CD14-positive monocyte (primary cell): ENCODE data around the gene GPRC5A. TPM values are rescaled to one million over a fixed set of nuclear protein-coding genes. Genes with fewer than 3 reads are reported as not detected.

Source experiments
- DNase-seq, 3 donors: peaks; one replicate each; pipeline ENCODE4 v3.0.0-alpha.2; 2011 to 2022
- H2AFZ ChIP-seq: 2 replicates; pipeline ENCODE4 v1.6.0; 2012; ENCODE audit warnings: mild to moderate bottlenecking, low read depth, low read length, inconsistent platforms; ENCODE audit not compliant: insufficient read depth, poor library complexity, severe bottlenecking
- H3K27ac ChIP-seq, 2 donors: 1 replicate in 1 of 2; 2 replicates in 1 of 2; pipeline ENCODE4 v1.5.1; 2012 to 2013; ENCODE audit warnings: low read length in 2 of 2, control low read depth in 1 of 2, inconsistent platforms in 1 of 2, low read depth in 1 of 2, mild to moderate bottlenecking in 1 of 2
- H3K27me3 ChIP-seq, 2 donors: one replicate each; pipeline versions ENCODE4 v1.6.0 to v1.6.1; 2011 to 2013; ENCODE audit warnings: low read length in 2 of 2; ENCODE audit not compliant: control insufficient read depth in 2 of 2, insufficient read depth in 2 of 2
- H3K36me3 ChIP-seq, 2 donors: replicated peaks in 1 of 2; 1 replicate in 1 of 2; 2 replicates in 1 of 2; pipeline versions ENCODE4 v1.5.1 to v1.6.1; 2012 to 2013; ENCODE audit warnings: low read length in 2 of 2, control low read depth in 1 of 2, inconsistent platforms in 1 of 2, mild to moderate bottlenecking in 1 of 2; ENCODE audit not compliant: insufficient read depth in 2 of 2, control insufficient read depth in 1 of 2
- H3K4me1 ChIP-seq, 2 donors: 1 replicate in 1 of 2; 2 replicates in 1 of 2; pipeline versions ENCODE4 v1.5.1 to v1.6.1; 2012 to 2013; ENCODE audit warnings: low read length in 2 of 2, control low read depth in 1 of 2, inconsistent platforms in 1 of 2, mild to moderate bottlenecking in 1 of 2, moderate library complexity in 1 of 2; ENCODE audit not compliant: insufficient read depth in 2 of 2, control insufficient read depth in 1 of 2
- H3K4me2 ChIP-seq: replicated peaks from 2 replicates; pipeline ENCODE3; 2012; ENCODE audit warnings: low read length, moderate library complexity, mild to moderate bottlenecking; ENCODE audit not compliant: poor library complexity, severe bottlenecking; ENCODE audit errors: extremely low read depth
- H3K4me3 ChIP-seq, 3 experiments: fragments of 200-600 bp in 1 of 3; sonication (generic) in 1 of 3; replicated peaks in 1 of 3; 1 replicate in 2 of 3; 2 replicates in 1 of 3; pipeline ENCODE4 v1.5.1; 2011 to 2013; ENCODE audit warnings: low read length in 3 of 3, mild to moderate bottlenecking in 3 of 3, control low read depth in 2 of 3, low read depth in 2 of 3, inconsistent platforms in 1 of 3, moderate library complexity in 1 of 3
- H3K79me2 ChIP-seq: 2 replicates; pipeline ENCODE4 v1.6.0; 2012; ENCODE audit warnings: mild to moderate bottlenecking, control low read depth, inconsistent platforms, low read length, moderate library complexity; ENCODE audit not compliant: insufficient read depth
- H3K9ac ChIP-seq: 2 replicates; pipeline ENCODE4 v1.6.0; 2017; ENCODE audit warnings: low read length, mild to moderate bottlenecking; ENCODE audit not compliant: insufficient read depth, poor library complexity, severe bottlenecking
- H3K9me3 ChIP-seq, 2 donors: replicated peaks in 1 of 2; 1 replicate in 1 of 2; 2 replicates in 1 of 2; pipeline versions ENCODE4 v1.5.1 to v1.6.1; 2012 to 2013; ENCODE audit warnings: low read length in 2 of 2, control low read depth in 1 of 2; ENCODE audit not compliant: control insufficient read depth in 1 of 2, insufficient read depth in 1 of 2
- H4K20me1 ChIP-seq: 2 replicates; pipeline ENCODE4 v1.6.0; 2012; ENCODE audit warnings: mild to moderate bottlenecking, low read length, control low read depth, moderate library complexity; ENCODE audit not compliant: insufficient read depth
- H3K27ac Mint-ChIP-seq, 7 donors: one replicate each; pipeline ENCODE4 v1.8.0; 2020; ENCODE audit warnings: mild to moderate bottlenecking in 7 of 7, mixed read lengths in 7 of 7, moderate library complexity in 6 of 7, inconsistent platforms in 2 of 7
- H3K27me3 Mint-ChIP-seq, 3 donors: one replicate each; pipeline ENCODE4 v1.8.0; 2021 to 2022; ENCODE audit warnings: low read depth in 3 of 3, mild to moderate bottlenecking in 3 of 3, mixed read lengths in 3 of 3, moderate library complexity in 3 of 3, inconsistent platforms in 1 of 3
- H3K36me3 Mint-ChIP-seq, 2 donors: one replicate each; pipeline ENCODE4 v1.8.0; 2020; ENCODE audit warnings: mixed read lengths in 2 of 2, inconsistent platforms in 1 of 2, mild to moderate bottlenecking in 1 of 2
- H3K4me1 Mint-ChIP-seq: one replicate; pipeline ENCODE4 v1.8.0; 2020; ENCODE audit warnings: mild to moderate bottlenecking, mixed read lengths
- H3K4me3 Mint-ChIP-seq, 2 donors: one replicate each; pipeline ENCODE4 v1.8.0; 2020; ENCODE audit warnings: mild to moderate bottlenecking in 2 of 2, mixed read lengths in 2 of 2, moderate library complexity in 1 of 2
- H3K9me3 Mint-ChIP-seq, 7 donors: one replicate each; pipeline ENCODE4 v1.8.0; 2020 to 2022; ENCODE audit warnings: mixed read lengths in 7 of 7, mild to moderate bottlenecking in 6 of 7, moderate library complexity in 6 of 7, inconsistent platforms in 2 of 7
- CTCF ChIP-seq: fragments of 200-600 bp; IDR thresholded peaks from one replicate; pipeline ENCODE4 v1.8.0; 2022; ENCODE audit warnings: antibody characterized with exemption, mild to moderate bottlenecking
- WGBS: methylation state at CpG from one replicate; pipeline ENCODE4 v1.1.5; 2013; ENCODE audit warnings: missing lambda C conversion rate; ENCODE audit not compliant: insufficient coverage; 5-methylcytosine and 5-hydroxymethylcytosine counted together
- intact Hi-C, 2 donors: fragments of 100-400 bp; cut with micrococcal nuclease; formaldehyde crosslinking; loops; one replicate each; pipeline versions ENCODE4 v1.15.0 to v1.15.1; 2023
- polyA plus RNA-seq, 3 donors: library from polyadenylated mRNA; depleted of rRNA in 1 of 3; unstranded in 2 of 3; stranded (reverse) in 1 of 3; fragments of 300-500 nt in 2 of 3; fragments of >200 nt in 1 of 3; fragmentation: Illumina TruSeq in 2 of 3; gene quantifications; 1 replicate in 2 of 3; 2 replicates in 1 of 3; pipeline ENCODE4 v1.2.3, GENCODE V29; 2012 to 2021

Gene GPRC5A
- polyA plus RNA-seq, 3 donors, result 0.43 TPM; not detected in 2

GRCh38 chr12:12945591-12945990, 54.2 kb downstream of the GPRC5A start:
- Histone ChIP-seq H3K9ac (no peak overlapping the region), H3K27me3 (no peaks in the 10 kb centered on the region), H4K20me1 (no peaks in the 10 kb centered on the region), H3K27ac (no peak overlapping the region), H3K79me2 (no peaks in the 10 kb centered on the region), H2AFZ (no peak overlapping the region), H3K4me1 (no peaks in the 10 kb centered on the region), H3K4me2 (no peak overlapping the region), H3K9me3 (no peaks in the 10 kb centered on the region), H3K4me3 (no peak overlapping the region), H3K36me3 (no peaks in the 10 kb centered on the region)
- H3K9me3 Mint-ChIP-seq, result no peaks in the 10 kb centered on the region
- no peaks in the 10 kb centered on the region for H3K4me1 Mint-ChIP-seq
- no peak overlapping the region for H3K4me3 Mint-ChIP-seq
- no peak overlapping the region for H3K27ac Mint-ChIP-seq
- no peak for DNase-seq
- no peak for TF ChIP-seq CTCF
- intact Hi-C loops, result no loop called here
- peaks cover 0 to 8% (median 5%) of the 10 kb centered on the region in 3 donors for H3K27me3 Mint-ChIP-seq
- no peaks in the 10 kb centered on the region for H3K36me3 Mint-ChIP-seq

GRCh38 chr12:12946686-12947355, 55.5 kb downstream of the GPRC5A start:
- Histone ChIP-seq H3K4me3 (no peak overlapping the region), H3K79me2 (no peaks in the 10 kb centered on the region), H2AFZ (no peak overlapping the region), H3K4me1 (no peaks in the 10 kb centered on the region), H3K36me3 (no peaks in the 10 kb centered on the region), H3K27me3 (no peaks in the 10 kb centered on the region), H3K27ac (no peak overlapping the region), H3K9ac (no peak overlapping the region), H4K20me1 (no peaks in the 10 kb centered on the region), H3K9me3 (no peaks in the 10 kb centered on the region), H3K4me2 (no peak overlapping the region)
- Mint-ChIP-seq H3K4me3 (no peak overlapping the region), H3K27me3 (peaks cover 0 to 8% (median 5%) of the 10 kb centered on the region in 3 donors), H3K36me3 (no peaks in the 10 kb centered on the region), H3K9me3 (peaks cover 0 to 2% (median 0%) of the 10 kb centered on the region in 7 donors), H3K4me1 (no peaks in the 10 kb centered on the region), H3K27ac (no peak overlapping the region)
- no peak for TF ChIP-seq CTCF
- no CpG with 5 or more reads among the region's 7 CpGs for WGBS
- DNase-seq, result no peak
- intact Hi-C loops, result no loop called here
